ENCODE measurements around the gene MAP3K13.
"Not testable (repeated sequence)": the region's sequence is repeated elsewhere in the genome, so short reads cannot be mapped to it uniquely, and the experiment has no call there.

Gene MAP3K13

GRCh38 chr3:185460719-185461350 lies 97.9 kb downstream of the MAP3K13 start:
- DNase-seq: no peak

GRCh38 chr3:185465471-185465870 lies 102.5 kb downstream of the MAP3K13 start:
- DNase-seq: no peak

- DNase-seq: not testable (repeated sequence)
These were observed 103.2 kb downstream of the MAP3K13 start for GRCh38 chr3:185466123-185466522.

GRCh38 chr3:185469542-185469941 lies 106.6 kb downstream of the MAP3K13 start:
- no peak for DNase-seq

- no peak for DNase-seq
These were observed 107.4 kb downstream of the MAP3K13 start for GRCh38 chr3:185470323-185470722.

- DNase-seq: no peak
These were observed 110.4 kb downstream of the MAP3K13 start for GRCh38 chr3:185473290-185473815.

GRCh38 chr3:185474922-185475321 lies 112.0 kb downstream of the MAP3K13 start:
- DNase-seq: not testable (repeated sequence)

GRCh38 chr3:185477316-185477715 lies 114.4 kb downstream of the MAP3K13 start:
- DNase-seq: no peak

GRCh38 chr3:185479373-185479945 lies 116.5 kb downstream of the MAP3K13 start:
- DNase-seq: no peak

- DNase-seq: no peak
These were observed 121.4 kb downstream of the MAP3K13 start for GRCh38 chr3:185484296-185484695.

GRCh38 chr3:185486394-185486793 lies 123.5 kb downstream of the MAP3K13 start:
- DNase-seq: no peak

GRCh38 chr3:185488465-185488864 lies 125.5 kb downstream of the MAP3K13 start:
- DNase-seq: no peak

- DNase-seq: no peak
These were observed 126.5 kb downstream of the MAP3K13 start for GRCh38 chr3:185489462-185489861.

GRCh38 chr3:185490241-185490640 lies 127.3 kb downstream of the MAP3K13 start:
- DNase-seq: no peak

GRCh38 chr3:185498503-185499396 lies 135.8 kb downstream of the MAP3K13 start, which contains the start of gene TMEM41A:
Gene TMEM41A, minus strand, starts transcription at chr3:185499035. Its CDS starts 74 bp downstream, at chr3:185498961.
- peak; percentile 95 for DNase-seq

GRCh38 chr3:185502987-185503386 lies 140.1 kb downstream of the MAP3K13 start:
- DNase-seq: no peak

GRCh38 chr3:185503521-185503920 lies 140.6 kb downstream of the MAP3K13 start:
- no peak for DNase-seq

- DNase-seq: no peak
These were observed 141.7 kb downstream of the MAP3K13 start for GRCh38 chr3:185504636-185505035.

- no peak for DNase-seq
These were observed 144.9 kb downstream of the MAP3K13 start for GRCh38 chr3:185507883-185508282.

GRCh38 chr3:185508335-185508991 lies 145.5 kb downstream of the MAP3K13 start:
- DNase-seq: no peak

GRCh38 chr3:185511711-185512110 lies 148.8 kb downstream of the MAP3K13 start:
- DNase-seq: no peak

GRCh38 chr3:185517387-185518130 lies 154.6 kb downstream of the MAP3K13 start:
- no peak for DNase-seq
